ENCODE results near the gene ARSB.

GRCh38 chr5:78830528-78831046, 154.5 kb downstream of the ARSB start:
- TF ChIP-seq POLR2AphosphoS5 (IDR thresholded peaks at IDR 0.05; ENCODE audit: low read depth, low read length) = no peak
- TF ChIP-seq CTCF (IDR thresholded peaks at IDR 0.05) = no peak
- TF ChIP-seq REST (IDR thresholded peaks at IDR 0.05; ENCODE audit: insufficient read depth in 1 of 2, low read depth in 2 of 2, low read length in 1 of 2) = no peak
- no peak for TF ChIP-seq TCF7L2 (IDR thresholded peaks at IDR 0.05; ENCODE audit: low read depth, low read length)
- no peak for TF ChIP-seq SIN3A (IDR thresholded peaks at IDR 0.05; ENCODE audit: borderline replicate concordance, insufficient read depth, low read depth, low read length)
